Urothelium cell line (cell line): ENCODE results near the gene SLC41A3.

Source experiments
- DNase-seq: peaks from one replicate; pipeline ENCODE4 v3.0.0; 2011; ENCODE audit warnings: low spot score, mixed read lengths
- FAIRE-seq: peaks from 2 replicates; lab custom pipeline; 2011; peaks lifted over from hg19 to GRCh38; lab: Jason Lieb, UNC

Gene SLC41A3

GRCh38 chr3:126121074-126121473 is 37.1 kb upstream of the SLC41A3 start:
- no peak for FAIRE-seq
- DNase-seq = no peak

- DNase-seq (no peak), FAIRE-seq (no peak)
Measured at GRCh38 chr3:126119976-126120375, 36.1 kb upstream of the SLC41A3 start.

- FAIRE-seq = no peak
Measured at GRCh38 chr3:126119008-126119675, 35.2 kb upstream of the SLC41A3 start.

GRCh38 chr3:126118591-126118990 is 34.7 kb upstream of the SLC41A3 start:
- DNase-seq = no peak
- FAIRE-seq = no peak

More at GRCh38 chr3:126119008-126119675, 35.2 kb upstream of the SLC41A3 start:
- DNase-seq = no peak

DNA sequence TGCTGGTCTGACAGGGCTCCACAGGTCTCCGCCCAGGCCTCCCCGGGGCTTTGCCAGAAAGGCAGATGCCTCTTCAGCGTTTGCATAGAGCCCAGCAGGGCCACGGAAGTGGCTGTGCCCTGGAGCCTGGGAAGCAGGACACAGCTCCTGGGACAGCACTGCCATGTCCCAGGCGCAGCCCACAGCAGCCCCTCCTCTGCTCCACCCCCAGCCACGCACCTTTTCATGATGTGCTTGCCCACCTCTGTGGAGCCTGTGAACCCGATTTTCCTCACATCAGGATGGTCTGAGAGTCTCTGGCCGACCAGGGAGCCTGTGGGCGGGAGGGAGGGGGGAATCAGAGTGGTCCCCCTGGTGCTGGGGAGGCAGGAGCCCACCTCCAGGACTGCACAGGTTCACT is 33.9 kb upstream of the SLC41A3 start:
- FAIRE-seq = no peak
- DNase-seq = no peak

DNA sequence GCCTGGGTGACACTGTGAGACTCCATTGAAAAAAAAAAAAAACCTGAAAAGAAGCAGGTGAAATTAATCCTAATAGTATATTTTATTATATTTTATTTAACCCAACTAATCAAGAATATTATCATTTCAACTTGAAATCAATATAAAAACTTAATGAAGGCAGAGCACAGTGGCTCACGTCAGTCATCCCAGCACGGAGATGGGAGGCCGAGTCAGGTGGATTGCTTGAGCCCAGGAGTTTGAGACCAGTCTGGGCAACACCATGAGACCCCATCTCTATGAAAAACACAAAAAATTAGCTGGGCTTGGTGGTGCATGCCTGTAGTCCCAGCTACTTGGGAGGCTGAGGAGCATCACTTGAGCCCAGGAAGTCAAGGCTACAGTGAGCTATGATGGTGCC is 33.3 kb upstream of the SLC41A3 start:
- DNase-seq (no peak), FAIRE-seq (no peak)

DNA sequence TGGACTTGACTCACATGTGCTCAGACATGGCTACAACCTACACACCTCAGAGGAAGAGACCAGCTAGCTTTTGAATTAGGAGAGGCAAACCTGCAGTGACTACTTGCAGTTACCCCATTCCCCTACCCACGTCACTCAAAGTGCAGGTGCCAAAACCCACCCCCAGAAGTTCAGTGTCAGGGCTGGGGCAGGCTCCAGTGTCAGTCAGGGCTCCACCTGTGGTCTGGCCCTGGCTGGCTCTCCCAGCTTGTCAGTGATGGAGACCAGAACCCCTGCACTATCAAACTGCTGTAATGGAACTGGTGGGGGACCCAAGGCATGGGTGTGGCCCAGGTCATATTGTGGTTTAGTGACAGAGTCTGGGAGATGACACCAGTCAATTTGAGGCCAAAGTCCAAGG is 32.6 kb upstream of the SLC41A3 start:
- no peak for FAIRE-seq
- DNase-seq = no peak

DNA sequence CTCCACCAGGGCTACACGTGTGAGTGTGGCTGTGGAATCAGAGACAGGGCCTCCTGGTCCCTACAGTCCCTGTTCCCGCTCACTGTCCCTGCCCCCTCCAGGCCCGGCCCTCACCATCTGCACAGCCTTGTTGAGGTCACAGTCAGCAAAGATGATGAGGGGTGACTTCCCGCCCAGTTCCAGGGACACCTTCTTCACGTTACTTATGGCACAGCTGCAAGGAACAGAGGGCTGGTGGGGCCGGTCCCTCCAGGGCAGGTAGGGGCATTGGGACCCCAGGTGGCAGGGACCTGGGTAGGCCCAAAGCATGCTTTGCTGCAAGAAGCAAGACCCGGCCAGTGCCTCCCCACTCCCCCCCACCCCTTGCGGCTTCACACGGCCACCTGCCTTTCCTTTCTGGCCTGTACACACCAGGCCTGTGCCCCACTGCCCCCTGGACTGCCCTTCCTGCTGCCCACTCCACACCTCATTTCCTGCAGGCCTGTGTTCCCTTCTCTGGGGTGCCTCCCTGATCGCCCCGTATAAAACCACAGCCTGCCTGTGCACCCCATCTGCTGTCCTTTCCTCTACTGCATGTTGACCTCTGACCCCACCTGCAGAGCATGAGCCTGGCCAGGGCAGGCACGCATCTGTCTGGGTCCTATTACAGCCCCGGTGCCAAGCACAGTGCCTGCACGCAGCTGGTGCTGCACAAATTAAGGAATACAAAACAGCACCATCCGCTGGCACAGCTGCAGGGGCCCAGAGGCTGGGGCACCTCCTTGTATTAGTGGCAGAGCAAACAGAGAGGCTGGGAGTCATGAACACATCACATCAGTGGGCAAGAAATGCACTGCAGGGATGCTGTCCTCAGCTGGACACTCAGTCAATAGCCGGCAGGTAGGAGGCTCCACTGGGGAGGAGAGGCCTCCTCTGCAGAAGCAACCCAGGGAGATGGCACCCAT is 30.8 kb upstream of the SLC41A3 start:
- FAIRE-seq (peak; percentile 53), DNase-seq (no peak)

GRCh38 chr3:126113733-126114442 is 30.0 kb upstream of the SLC41A3 start:
- FAIRE-seq (no peak), DNase-seq (peak; percentile 44)

GRCh38 chr3:126113238-126113555 is 29.3 kb upstream of the SLC41A3 start:
- no peak for DNase-seq
- FAIRE-seq = no peak

GRCh38 chr3:126112531-126113237 is 28.8 kb upstream of the SLC41A3 start:
- DNase-seq (no peak), FAIRE-seq (no peak)

GRCh38 chr3:126111566-126112475 is 27.9 kb upstream of the SLC41A3 start:
- FAIRE-seq = peak; percentile 9
- DNase-seq = no peak

GRCh38 chr3:126111126-126111551 is 27.2 kb upstream of the SLC41A3 start:
- FAIRE-seq (no peak), DNase-seq (no peak)

GRCh38 chr3:126110431-126111125 is 26.7 kb upstream of the SLC41A3 start:
- DNase-seq = no peak

GRCh38 chr3:126109880-126110235 is 25.9 kb upstream of the SLC41A3 start:
- no peak for DNase-seq
- FAIRE-seq = no peak

More at GRCh38 chr3:126110431-126111125, 26.7 kb upstream of the SLC41A3 start:
- no peak for FAIRE-seq

GRCh38 chr3:126109146-126109879 is 25.4 kb upstream of the SLC41A3 start:
- DNase-seq = no peak
- FAIRE-seq = peak; percentile 30

GRCh38 chr3:126108676-126109050 is 24.7 kb upstream of the SLC41A3 start:
- no peak for FAIRE-seq
- no peak for DNase-seq

GRCh38 chr3:126107957-126108675 is 24.2 kb upstream of the SLC41A3 start:
- FAIRE-seq (peak; percentile 72), DNase-seq (no peak)
